Epithelial cell of esophagus (primary cell): ENCODE data around the gene COTL1.

ENCODE experiments used
- DNase-seq: peaks from one replicate; pipeline ENCODE4 v3.0.0; 2010; ENCODE audit warnings: low read depth
- H3K4me3 ChIP-seq: 2 replicates; pipeline ENCODE4 v1.5.1; 2011; ENCODE audit warnings: mild to moderate bottlenecking, low read length, control low read depth
- TF ChIP-seq, protein P1 (sequence below): IDR thresholded peaks from 2 replicates; pipeline ENCODE4 v1.5.1; 2011; ENCODE audit warnings: low read depth, mild to moderate bottlenecking, low read length, control low read depth, inconsistent platforms; ENCODE audit not compliant: insufficient read depth; ENCODE audit errors: missing control alignments

Gene COTL1

DNA sequence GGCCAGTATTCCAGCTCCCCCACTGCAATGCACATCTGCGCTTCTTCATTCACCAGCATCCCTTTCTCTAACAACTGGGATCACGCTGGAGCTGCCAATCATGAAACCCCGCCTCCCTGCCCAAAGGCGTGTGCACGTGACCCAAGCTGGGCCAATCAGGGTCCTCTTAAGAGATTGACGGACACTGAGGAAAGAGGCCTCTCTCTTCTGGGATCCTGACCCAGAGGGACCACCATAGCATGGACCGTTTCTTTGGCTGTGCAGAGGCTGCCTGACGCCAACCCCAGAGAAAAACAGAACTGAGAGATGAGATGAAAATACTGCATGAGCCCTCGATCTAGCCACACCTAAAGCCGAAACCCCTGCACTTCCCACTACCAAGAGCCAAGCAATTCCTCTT, 32.0 kb downstream of the COTL1 start:
- DNase-seq = peak; percentile 18
- H3K4me3 ChIP-seq = no peak overlapping the region
- TF ChIP-seq, protein P1, sequence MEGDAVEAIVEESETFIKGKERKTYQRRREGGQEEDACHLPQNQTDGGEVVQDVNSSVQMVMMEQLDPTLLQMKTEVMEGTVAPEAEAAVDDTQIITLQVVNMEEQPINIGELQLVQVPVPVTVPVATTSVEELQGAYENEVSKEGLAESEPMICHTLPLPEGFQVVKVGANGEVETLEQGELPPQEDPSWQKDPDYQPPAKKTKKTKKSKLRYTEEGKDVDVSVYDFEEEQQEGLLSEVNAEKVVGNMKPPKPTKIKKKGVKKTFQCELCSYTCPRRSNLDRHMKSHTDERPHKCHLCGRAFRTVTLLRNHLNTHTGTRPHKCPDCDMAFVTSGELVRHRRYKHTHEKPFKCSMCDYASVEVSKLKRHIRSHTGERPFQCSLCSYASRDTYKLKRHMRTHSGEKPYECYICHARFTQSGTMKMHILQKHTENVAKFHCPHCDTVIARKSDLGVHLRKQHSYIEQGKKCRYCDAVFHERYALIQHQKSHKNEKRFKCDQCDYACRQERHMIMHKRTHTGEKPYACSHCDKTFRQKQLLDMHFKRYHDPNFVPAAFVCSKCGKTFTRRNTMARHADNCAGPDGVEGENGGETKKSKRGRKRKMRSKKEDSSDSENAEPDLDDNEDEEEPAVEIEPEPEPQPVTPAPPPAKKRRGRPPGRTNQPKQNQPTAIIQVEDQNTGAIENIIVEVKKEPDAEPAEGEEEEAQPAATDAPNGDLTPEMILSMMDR = no peak

DNA sequence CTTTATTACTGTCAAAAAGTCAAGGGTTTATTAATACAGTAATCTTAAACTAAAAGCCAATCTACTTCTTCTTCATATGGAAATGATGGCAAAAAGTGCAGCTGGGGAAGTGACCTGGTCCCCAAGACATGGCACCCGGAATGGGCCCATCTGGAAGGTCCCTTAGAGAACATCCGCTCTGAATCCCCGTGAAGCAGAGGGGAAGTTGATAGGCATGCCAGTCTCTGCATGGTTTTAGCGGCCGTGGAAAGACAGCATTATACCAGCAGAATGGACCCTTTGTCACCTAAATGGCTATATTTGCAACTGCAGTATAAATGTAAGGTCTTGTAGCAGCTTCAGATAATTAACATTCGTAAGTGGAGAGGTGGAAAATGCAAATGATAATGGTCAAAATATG, 32.4 kb downstream of the COTL1 start:
- TF ChIP-seq, protein P1 = no peak
- no peak overlapping the region for H3K4me3 ChIP-seq
- DNase-seq = no peak

DNA sequence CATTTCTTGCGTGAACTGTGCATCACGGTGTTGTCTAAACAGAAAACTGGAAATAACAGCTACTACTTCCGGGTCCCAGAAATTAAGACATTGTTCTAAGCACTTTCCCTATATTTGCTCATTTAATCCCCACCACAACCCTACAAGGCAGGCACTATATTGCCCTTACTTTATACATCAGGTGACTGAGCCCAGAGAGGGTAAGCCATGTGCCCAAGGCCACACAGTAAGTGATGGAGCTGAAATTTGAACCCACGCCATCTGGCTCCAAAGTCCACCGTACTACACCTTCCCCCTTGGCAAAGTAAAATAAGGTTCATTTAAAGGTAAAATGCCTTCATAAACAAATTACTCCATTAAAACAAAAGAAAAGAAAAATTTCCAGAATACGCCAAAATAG, 33.2 kb downstream of the COTL1 start:
- H3K4me3 ChIP-seq = no peak overlapping the region
- TF ChIP-seq, protein P1 = no peak
- DNase-seq = no peak

DNA sequence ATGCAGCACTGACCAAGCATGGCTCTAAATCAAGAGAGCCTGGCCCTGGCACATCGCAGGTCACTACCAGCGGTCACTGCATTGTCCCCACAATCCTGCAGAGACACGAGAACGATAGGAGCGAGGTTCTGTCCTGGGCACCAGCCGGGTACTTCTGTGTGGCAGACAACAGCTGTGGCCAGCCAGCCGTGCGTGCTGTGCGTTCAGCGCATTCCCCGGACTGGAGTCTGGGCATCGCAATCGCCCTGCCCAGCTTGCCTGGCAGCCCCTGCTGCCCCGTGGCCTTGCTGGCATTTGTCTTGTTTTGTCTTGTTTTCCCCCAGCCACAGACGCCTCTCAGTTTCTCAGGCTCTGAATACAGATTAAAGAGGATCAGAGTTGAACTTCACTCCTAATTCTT, 33.9 kb downstream of the COTL1 start:
- DNase-seq = no peak
- H3K4me3 ChIP-seq = no peak overlapping the region
- TF ChIP-seq, protein P1 = no peak

DNA sequence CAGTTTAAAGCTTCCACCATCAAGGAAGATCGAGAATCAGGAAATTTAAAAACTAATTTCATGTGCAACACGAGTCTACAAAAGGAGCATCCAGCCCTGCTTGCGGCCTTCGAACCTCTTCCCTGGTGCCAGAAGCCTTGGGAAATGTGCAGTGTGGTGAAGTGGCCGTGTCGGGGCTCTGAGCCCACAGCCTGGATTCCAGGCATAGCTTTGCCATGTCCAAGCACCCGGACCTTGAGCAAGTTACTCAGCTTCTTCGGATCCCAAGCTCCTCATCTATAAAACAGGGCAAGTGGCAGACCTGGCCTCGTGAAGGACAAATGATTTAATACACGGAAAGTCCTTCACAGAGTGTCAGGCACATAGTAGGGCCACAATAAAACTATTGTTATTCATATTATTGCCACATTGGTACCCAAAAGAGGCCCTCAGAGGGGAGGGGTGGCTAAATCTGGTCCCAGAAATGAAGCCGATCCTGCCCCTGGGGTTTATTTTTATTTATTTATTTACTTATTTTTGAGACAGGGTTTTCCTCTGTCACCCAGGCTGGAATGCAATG, 34.8 kb downstream of the COTL1 start:
- TF ChIP-seq, protein P1 = no peak
- no peak for DNase-seq
- no peak overlapping the region for H3K4me3 ChIP-seq

DNA sequence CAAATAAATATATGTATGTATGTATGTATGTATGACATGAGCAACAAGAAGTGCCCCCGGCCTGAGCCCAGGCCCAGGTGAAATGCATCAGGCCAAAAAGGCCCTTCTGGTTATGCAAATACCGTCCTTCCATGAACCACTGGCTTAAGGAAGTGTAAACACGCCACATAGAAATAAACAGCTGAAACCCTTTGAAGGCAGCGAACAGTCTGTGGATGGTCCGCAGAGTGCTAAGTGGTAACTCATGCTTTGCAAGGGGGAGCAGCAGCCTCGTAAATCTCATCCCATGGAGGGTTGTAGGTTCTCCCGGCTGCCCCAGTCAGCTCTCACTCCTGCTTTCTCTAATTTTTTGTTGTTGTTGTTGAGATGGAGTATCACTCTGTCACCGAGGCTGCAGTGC, 36.7 kb downstream of the COTL1 start:
- TF ChIP-seq, protein P1 = no peak
- H3K4me3 ChIP-seq = no peak overlapping the region
- DNase-seq = no peak

DNA sequence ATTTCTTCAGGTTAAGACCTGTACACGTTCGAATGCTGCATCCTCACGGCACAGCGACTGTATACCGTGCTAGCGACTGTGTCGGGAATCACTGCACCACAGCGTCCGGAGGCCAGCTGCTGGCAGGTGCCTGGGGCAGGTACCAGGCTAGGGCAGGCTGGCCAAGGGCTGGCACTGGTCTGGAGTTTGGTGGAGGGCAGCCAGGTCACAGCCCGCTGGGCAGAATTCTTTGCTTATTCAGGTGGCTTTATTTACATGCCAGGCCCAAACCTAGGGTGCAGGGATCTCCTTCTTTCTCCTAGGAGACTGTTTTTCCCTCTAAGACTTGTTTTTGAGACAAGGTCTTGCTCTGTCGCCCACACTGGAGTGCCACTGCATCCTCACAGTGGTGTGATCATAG, 37.9 kb downstream of the COTL1 start:
- TF ChIP-seq, protein P1 = no peak
- H3K4me3 ChIP-seq = no peak overlapping the region
- no peak for DNase-seq
